ENCODE data around the gene SANBR.

Gene SANBR

GRCh38 chr2:61090386-61090921, 24.8 kb downstream of the SANBR start:
- DNase-seq (ENCODE audit: low read depth), result no peak

GRCh38 chr2:61091485-61091884, 25.8 kb downstream of the SANBR start:
- no peak for DNase-seq (ENCODE audit: low read depth)

- no peak for DNase-seq (ENCODE audit: low read depth)
Observed at GRCh38 chr2:61096438-61096837, 30.8 kb downstream of the SANBR start.

GRCh38 chr2:61100801-61101200, 35.1 kb downstream of the SANBR start:
- no peak for DNase-seq (ENCODE audit: low read depth)

- DNase-seq (ENCODE audit: low read depth), result no peak
Observed at GRCh38 chr2:61109291-61109690, 43.6 kb downstream of the SANBR start.

- DNase-seq (ENCODE audit: low read depth), result no peak
Observed at GRCh38 chr2:61111708-61112107, 46.0 kb downstream of the SANBR start.

GRCh38 chr2:61114147-61114546, 48.5 kb downstream of the SANBR start:
- no peak for DNase-seq (ENCODE audit: low read depth)

All from stimulated activated CD4-positive, alpha-beta T cell treated with anti-CD3 and anti-CD28 coated beads, Interleukin-2, amount 100 ng/mL, for 4 hours (primary cell).